ENCODE measurements around the gene GNRHR.

DNA sequence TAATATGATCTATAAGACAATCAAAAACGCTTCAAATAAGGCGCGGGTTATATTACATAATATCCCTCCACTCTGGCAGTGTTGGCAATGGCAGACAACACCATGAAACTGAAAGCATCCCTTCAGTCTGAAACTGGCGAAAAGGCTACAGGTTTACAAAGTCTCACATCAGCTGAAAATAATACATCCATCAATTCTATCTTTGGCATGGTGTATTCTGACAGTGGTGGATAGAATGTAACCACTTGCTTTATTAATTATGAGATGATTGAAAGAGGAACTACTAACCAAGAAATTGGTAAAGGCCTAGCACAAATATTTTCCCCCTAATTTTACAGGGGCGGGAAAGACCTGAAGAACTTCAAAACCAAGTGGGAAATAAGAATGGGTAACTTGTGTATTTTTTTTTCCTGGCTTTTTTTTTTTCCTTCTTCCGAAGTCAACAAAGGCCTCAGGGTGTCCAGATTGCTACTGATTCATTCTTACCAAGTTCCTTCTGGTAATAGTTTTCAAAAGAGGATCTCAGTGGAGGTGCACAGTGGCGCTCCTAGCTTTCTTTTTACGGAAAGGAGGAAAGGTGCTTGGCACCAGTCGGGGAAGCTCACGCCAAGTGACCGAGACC is 54.0 kb downstream of the GNRHR start:
- TF ChIP-seq, protein P1, sequence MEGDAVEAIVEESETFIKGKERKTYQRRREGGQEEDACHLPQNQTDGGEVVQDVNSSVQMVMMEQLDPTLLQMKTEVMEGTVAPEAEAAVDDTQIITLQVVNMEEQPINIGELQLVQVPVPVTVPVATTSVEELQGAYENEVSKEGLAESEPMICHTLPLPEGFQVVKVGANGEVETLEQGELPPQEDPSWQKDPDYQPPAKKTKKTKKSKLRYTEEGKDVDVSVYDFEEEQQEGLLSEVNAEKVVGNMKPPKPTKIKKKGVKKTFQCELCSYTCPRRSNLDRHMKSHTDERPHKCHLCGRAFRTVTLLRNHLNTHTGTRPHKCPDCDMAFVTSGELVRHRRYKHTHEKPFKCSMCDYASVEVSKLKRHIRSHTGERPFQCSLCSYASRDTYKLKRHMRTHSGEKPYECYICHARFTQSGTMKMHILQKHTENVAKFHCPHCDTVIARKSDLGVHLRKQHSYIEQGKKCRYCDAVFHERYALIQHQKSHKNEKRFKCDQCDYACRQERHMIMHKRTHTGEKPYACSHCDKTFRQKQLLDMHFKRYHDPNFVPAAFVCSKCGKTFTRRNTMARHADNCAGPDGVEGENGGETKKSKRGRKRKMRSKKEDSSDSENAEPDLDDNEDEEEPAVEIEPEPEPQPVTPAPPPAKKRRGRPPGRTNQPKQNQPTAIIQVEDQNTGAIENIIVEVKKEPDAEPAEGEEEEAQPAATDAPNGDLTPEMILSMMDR (optimal IDR thresholded peaks at IDR 0.05 in 1 of 3, IDR thresholded peaks at IDR 0.05 in 1 of 3, conservative IDR thresholded peaks at IDR 0.05 in 1 of 3; ENCODE audit: extremely low read depth in 1 of 3, insufficient read depth in 2 of 3, low read length in 3 of 3) = no peak
- TF ChIP-seq EZH2 (IDR thresholded peaks at IDR 0.05; ENCODE audit: low read length) = no peak
